HG03378 (cell line): ENCODE measurements around the gene ARHGAP40.
"Not testable (repeated sequence)": the region's sequence is repeated elsewhere in the genome, so short reads cannot be mapped to it uniquely, and the experiment has no call there.

Source experiments
- ATAC-seq: cut with Tn5 transposase; IDR thresholded peaks from one replicate; pipeline ENCODE4 v1.9.1; 2021; ENCODE audit warnings: mild to moderate bottlenecking, moderate library complexity; ENCODE audit not compliant: unreplicated experiment

Gene ARHGAP40

DNA sequence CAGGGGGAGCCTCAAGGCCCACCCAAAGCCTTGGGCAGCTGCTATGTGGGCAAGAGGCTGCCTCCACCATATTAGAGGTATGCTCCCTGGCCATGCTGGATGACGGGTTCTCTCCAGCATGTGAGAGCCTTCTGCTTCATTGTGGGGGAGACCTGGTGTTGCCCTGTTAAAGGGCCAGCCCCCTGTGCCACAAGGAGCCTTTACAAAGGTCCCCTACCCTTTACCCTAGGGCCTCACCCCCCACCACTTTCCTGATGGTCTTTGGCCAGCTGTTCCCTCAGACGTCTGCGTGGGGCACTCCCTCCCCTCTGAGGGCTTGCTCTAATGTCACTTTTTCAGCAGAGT, 15.5 kb upstream of the ARHGAP40 start:
- no peak for ATAC-seq

DNA sequence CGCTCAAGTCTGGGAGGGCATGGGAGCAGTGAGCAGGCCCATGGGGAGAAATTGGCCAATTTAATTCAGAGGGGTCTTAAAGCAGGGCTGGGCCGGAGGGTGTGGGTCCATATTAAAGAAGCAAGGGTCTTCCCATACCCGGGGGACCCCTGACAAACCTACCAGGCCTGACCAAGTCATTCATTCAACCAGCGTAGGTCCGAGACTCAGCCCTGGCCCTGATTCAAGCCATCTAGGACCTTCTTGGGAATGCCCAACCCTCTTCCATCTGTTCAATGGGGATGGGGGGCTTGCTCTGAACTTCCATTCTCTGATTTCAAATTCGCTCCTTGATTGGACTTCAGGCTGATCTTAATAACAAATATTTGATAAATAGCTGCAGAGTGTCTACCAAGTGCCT, 13.3 kb upstream of the ARHGAP40 start:
- no peak for ATAC-seq

DNA sequence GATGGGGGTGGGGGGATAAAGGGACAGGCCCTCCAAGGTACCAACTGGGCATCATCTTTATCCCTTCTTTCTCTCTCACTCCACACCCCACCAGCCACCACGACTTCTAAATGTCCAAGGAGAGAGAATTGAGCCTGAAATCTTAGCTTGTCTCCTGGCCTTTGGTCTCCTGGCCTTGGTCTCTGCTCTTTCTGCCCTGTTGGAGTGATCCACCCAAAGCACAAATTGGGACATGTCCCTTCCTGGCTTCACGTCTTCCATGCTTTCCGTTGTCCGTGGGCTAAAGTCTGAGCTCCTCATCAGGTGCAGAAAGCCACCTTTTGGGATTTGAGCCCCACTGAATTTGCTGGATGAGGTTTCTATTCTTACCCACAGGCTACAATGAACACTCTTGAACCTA, 12.3 kb upstream of the ARHGAP40 start:
- no peak for ATAC-seq

DNA sequence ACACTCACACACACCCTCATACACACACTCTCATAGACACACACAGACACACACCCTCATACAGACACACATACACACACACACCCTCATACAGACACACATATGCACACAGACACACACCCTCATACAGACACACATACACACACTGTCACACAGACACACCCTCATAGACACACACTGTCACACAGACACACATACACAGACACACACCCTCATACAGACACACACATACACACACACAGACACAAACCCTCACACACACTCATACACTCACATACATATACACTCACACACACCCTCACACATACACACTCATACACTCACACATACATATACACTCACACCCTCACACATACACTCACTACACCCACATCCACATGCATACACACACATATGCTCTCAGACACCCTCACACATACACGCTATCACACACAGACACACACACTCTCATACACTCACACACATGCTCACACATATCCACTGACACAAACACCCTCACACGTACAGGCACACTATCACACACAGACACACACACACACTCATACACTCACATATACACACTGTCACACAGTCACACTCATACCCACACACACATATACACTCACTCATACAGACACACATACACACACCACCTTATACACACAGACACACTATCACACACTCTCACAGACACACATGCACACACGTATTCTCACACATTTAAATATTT, 11.5 kb upstream of the ARHGAP40 start:
- ATAC-seq: no peak

DNA sequence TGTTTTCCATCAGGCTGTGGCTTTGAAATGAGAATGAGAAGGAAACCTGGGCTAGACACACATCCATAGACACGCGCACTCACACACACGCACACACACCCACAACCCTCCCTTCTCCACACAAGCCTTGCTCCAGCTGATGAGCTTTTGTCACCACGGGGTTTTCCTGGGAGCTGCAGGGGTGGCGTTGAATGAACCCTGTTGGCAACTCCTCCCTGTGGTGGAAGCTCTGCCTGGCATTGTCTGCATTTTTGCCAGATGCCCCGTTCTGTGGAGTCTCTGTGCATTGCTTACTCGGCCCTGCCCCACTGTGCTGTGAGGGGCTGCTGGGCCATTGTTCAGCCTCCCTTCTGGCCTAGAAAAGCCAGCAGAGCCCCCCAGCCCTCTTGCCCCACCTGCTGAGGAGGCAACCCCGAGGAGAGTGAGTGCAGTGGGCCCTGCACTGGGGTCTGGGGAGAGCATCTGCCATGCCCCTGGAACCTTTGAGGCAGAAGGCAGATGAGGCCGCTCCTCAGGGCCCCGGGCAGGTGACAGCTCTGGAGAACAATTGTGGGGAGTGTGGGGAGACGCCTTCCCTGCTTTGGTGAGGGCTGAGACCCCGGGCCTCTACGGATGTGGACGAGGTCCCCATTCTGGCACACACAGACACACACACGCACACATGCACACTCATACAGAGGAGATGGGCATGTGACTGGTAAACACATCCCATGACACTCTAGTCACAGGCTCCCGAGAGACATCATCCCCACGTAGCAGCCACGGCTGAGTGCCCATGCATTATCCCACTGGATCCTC, 10.7 kb upstream of the ARHGAP40 start:
- ATAC-seq: no peak

DNA sequence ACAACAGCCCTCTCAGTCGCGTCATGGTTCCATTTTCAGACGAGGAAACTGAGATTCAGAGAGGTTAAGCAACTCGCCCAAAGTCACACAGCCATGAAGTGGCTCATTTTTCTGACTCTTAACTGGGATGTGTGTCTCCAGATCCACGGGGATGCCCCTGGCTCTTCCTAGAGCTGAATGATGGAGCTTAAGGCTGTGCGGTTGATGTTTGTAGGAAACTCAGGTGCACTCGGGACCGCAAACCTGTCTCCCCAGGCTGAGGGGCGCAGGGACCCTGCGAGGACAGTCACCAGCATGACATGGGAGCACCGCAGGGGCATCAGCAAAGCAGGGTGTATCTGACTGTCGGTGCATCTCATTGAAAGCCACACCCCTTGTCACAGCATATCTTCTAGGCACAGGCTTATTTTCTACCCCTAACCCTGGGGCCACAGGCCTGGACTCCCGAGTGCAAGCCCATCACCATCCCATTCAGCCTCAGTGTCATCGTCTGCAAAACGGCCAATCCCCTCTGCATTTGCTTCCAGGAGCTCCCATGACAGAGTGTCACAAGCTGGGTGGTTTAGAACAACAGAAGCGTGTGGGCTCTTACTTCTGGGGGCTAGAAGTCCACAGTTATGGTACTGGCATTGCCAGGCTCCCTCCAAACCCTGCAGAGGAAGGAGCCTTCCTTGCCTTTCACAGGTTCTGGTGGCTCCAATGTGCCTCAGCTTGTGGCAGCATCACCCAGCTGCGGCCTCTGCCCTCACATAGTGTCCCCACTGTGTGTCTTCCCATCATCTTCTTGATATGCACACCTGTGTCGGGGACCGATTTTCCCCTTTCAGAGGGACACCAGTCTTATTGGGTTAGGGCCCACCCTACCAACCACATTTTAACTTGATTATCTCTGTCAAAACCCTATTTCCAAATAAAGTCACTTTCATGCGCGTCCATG, 9.9 kb upstream of the ARHGAP40 start:
- ATAC-seq: no peak

DNA sequence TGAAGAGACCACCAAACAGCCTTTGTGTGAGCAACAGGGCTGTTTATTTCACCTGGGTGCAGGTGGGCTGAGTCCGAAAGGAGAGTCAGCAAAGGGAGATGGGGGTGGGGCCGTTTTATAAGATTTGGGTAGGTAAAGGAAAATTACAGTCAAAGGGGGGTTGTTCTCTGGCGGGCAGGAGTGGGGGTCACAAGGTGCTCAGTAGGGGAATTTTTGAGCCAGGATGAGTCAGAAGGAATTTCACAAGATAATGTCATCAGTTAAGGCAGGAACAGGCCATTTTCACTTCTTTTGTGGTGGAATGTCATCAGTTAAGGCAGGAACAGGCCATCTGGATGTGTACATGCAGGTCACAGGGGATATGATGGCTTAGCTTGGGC, 9.2 kb upstream of the ARHGAP40 start:
- not testable (repeated sequence) for ATAC-seq

DNA sequence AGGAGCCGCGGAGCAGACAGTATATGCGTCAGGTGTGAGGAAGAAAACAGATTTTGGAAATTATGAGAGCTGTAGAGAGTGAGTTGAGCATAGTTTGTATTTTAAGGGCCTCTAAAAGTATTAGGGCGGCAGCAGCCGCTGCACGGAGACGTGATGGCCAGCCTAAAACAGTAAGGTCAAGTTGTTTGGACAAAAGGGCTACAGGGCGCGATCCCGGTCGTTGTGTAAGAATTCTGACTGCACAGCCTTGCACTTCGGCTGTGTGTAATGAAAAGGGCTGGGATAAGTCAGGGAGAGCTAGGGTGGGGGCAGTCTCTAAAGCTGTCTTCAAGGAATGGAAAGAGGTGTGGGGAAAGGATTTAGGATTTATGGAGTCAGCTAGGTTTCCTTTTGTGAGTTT, 7.3 kb upstream of the ARHGAP40 start:
- not testable (repeated sequence) for ATAC-seq

DNA sequence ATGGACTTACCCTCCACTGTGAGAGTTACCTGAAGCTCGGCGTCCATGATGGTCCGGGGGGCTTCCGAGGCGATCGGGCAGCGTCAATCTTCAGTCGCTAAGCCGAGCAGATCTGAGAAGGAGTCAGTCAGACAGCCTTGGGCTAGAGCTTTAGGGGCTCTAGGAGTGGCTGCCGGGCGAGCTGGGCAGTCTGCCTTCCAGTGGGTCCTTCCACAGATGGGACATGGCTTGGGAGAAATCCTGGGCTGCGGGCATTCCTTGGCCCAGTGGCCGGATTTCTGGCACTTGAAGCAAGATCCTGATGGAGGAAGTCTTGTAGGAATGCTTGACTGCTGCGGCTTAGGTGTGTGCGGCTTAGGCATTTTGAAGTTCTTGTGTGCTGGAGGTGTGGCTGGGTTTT, 5.7 kb upstream of the ARHGAP40 start:
- not testable (repeated sequence) for ATAC-seq

DNA sequence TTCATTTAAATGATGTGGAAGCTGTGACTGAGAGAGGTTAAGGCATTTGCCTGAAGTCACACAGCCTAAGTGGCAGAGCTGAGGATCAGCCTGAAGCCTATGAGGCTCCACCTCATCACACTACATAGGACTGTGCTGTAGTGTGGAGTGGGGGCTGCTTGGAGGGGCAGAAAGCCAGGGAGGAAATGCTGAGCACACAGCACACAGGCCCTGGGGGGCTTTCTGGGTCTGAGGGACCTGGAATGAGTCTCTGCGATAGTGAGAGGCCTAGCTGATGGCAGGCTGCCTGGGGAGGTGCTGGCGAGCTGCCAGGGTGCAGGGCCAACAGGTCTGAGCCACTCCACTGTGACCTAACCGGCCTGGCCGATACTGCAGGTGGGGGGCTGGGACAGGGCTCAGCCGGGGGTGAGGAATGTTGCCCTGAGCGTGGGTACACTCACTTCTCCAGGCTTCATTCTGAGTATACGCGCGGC, 2.2 kb upstream of the ARHGAP40 start:
- ATAC-seq: no peak

DNA sequence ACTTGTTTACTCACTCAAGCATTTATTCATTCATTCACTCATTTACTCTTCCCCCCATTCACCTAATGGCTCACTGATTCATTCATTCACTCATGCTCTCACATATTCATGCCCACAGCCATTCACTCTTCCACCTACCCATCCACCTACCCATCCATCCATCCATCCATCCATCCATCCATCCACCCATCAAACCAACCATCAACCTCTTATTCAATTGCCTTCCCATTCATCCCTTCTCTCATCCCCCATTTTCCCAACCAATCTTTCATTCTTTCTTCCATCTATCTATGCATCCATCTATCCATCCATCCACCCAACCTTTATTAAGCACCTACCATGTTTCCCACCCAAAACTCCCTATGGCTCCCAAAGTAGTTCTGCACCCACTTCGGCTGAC, 1.6 kb upstream of the ARHGAP40 start:
- ATAC-seq: no peak

DNA sequence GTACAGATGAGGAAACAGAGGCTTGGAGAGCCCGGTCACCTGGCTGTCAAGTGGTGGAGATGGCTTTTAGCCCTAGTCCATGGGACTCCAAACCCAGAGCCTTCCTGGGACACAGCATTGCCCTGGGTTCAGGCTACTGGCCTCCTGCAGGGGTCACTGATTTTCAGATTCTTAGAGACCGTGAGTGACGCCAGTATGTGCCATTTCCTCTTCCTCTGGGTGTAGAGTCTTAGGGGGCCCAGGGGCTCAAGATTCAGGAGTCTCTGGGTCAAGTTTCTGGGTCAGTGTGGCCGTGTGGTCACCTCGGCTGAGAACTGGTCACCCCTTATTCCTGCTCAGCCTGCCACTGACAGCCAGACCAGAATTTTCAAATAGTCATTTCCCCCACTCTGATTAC, 574 bp downstream of the ARHGAP40 start:
- ATAC-seq: no peak

DNA sequence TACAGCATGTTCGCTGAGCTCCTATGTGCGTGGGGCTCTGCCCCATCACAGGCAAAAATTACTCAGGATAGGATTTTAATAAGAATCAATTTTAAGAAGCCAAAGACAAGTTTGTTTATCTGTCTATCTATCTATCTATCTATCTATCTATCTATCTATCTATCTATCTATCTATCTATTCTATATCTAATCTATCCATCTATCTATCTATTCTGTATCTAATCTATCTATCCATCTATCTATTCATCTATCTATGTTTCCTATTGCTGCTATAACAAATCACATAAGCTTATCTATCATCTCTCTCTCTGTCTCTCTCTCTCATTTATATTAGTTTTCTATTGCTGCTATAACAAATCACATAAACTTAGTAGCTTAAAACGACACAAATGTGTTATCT, 1.7 kb downstream of the ARHGAP40 start:
- no peak for ATAC-seq

DNA sequence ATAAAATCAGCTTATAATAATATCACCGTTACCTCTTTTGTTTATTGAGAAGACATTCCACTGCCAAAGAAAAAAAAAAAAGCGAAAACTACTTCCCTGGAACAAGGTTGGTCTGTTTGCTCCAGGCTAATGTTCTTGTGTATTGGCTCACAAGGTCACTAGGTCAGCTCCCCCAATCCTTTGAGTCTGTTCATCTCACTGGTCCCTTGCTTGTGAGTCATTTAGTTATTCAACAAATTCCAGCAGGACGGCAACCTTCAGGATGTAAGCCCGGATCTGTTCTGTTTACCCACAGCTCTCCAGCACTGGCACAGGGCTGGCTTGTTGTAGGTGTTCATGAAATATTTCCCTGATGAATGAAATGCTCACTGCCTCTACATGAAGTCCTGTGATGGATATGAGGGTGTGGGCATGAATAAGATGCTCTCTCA, 3.3 kb downstream of the ARHGAP40 start:
- no peak for ATAC-seq

DNA sequence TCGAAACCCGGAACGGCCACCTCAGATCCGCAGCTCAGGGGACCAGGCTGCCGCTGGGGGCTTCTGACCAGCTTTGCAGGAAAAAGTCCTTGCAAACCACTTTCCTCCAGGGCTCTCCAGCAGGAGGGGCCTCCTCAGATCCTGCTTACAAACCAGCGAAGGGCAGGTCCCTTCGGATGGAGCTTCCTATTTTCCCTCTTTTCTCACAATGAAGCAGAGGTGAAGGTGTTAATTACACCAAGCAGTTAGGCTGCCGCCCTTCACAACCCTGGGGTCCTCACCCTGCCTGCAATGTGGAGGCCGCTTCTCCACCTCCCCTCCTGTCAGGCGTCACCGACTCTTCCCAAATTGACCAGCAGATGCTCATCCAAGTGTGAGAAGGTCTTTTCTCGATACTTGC, 5.7 kb downstream of the ARHGAP40 start:
- no peak for ATAC-seq

DNA sequence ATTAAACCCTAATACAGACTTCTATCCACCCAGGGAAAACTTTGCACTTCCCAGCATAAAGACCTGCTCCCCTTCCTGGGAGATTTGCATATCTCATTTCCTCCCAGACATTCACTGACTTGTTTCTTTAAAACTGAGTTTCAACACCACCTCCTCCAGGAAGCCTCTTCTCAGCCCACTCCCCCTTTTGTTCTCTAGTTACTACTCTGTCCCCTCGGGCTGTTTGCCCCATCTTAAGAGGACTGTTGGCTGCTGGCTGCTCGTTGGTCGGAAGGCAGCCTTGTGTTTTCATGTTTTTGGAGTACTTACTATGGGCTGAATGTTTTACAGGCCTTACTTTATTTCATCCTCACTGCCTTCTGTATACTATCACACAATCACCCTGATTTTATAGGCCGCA, 6.6 kb downstream of the ARHGAP40 start:
- no peak for ATAC-seq

DNA sequence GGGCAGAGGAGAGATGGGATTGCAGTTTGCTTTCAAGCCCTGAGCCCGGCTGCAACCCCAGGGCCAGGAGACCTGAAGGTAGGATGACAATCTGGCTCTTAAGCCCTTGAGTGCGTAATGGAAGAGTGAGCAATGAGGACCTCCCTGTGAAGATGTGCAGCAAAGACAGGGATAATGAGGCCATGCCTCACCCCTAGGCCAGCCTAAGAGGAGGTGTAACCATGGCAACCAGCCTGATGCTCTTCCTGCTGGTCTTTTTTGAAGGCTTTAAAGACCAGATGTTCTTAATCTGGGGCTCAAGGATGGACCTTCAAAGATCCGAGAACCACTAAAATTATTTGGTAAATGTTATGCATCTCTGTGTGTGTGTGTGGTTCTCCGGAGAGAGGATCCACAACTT, 8.2 kb downstream of the ARHGAP40 start:
- no peak for ATAC-seq

DNA sequence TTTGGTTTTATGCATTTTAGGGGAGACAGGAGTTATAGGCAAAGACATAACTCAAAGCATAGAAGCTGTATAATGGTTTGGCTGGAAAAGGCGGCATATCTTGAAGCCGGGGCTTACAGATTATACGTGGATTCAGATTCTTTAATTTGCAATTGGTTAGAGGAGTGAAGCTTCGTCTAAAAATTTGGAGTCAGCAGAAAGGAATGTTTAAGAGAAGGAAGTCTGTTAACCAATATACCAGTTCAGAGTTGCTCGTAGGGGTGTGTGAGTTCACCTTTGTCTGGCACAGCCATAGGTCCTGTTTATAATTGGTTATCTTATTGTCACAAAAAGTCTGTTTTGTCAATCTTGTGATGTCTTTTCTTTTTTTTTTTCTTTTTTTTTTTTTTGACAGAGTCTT, 8.9 kb downstream of the ARHGAP40 start:
- no peak for ATAC-seq

DNA sequence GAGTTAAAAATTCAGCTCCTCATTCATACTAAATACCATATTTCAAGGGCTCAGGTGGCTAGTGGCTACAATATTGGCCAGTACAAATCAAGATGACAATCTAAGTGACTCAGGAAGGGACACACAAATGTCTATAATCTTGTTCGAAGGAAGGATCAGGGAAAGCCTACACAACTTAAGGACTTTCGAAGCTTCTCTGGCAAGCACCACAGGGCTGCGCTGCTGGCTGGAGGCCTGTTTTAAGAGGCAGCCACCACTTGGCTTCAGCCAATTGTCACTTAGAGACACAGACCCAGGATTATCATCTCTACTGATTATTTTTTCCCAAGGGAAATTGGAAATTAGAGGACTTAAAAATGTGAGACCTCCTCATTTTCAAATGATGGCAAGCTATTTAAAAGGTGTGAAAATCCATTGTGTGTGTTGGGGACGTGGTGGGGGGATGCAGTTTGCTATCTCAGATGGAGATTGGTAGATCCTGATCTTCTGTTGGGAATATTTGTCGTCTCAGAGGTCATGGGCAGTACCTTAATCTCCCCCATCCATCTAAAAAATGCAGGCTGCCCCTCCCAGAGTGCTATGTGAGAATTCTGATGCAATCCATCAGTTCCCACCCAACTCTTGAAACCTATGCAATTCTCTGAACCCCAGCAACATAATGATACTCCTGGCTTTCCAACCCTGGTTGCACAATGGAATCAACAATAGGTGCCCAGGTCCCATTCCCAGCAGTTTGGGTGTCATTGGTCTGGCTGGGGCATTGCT, 11.3 kb downstream of the ARHGAP40 start:
- no peak for ATAC-seq

DNA sequence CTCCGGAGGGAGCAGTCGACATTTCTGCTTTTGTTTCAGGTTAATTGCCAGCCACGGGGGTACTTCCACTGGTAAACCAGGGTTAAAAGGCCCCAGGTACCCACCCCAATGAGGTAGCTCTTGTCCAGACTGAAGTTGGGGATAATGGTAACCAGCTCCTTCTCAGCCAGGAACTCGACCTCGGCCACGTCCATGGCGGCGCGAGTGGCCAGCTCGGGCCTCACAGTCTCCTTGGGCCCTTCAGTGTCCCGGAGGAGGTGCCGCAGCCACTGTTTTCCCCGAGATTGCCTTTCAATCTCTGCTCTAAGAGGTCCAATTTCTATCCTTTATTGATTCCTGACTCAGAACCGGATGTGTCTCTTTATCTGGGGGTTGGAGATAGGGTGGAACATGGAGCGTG, 13.7 kb downstream of the ARHGAP40 start:
- no peak for ATAC-seq

DNA sequence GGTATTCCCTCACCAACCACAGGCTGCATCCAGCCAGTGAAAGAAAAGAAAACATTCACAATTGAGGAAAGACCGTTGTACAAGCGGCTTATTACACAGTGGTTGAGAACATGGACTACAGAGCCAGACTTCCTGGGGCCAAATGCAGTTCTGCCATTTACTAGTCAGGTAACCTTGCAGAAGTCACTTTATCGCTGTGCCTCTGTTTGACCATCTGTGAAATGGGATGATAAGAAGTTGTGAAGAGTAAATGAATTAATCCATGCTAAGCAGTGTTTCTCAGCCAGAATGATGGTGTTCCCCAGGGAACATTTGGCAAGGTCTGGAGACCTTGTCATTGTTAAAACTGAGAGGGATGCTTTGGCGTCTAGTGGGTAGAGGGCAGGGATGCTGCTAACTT, 14.8 kb downstream of the ARHGAP40 start:
- no peak for ATAC-seq
